Measurements from ENCODE around the gene DHRS2. TPM values are rescaled to one million over a fixed set of nuclear protein-coding genes. Genes with fewer than 3 reads are reported as not detected.

The DHRS2 gene
- total RNA-seq, 3 donors from 2014 or later: 4.6 to 9.4 TPM; not detected in 1

DNA sequence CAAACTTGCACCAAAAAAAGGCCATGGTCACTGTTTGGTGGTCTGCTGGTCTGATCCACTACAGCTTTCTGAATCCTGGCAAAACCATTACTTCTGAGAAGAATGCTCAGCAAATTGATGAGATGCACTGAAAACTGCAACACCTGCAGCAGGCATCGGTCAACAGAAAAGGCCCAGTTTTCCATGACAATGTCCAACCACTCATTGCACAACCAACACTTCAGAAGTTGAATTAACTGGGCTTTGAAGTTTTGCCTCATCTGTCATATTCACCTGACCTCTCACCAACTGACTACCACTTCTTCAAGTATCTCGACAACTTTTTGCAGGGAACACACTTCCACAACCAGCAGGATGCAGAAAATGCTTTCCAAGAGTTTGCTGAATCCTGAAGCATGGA lies 7.0 kb upstream of the DHRS2 start:
- H3K27ac ChIP-seq: no peak overlapping the region
- no peaks in the 10 kb centered on the region for H3K27me3 ChIP-seq
- H3K4me3 ChIP-seq: no peak overlapping the region
- TF ChIP-seq POLR2A (IDR thresholded peaks at IDR 0.05): no peak
- TF ChIP-seq, protein P1, sequence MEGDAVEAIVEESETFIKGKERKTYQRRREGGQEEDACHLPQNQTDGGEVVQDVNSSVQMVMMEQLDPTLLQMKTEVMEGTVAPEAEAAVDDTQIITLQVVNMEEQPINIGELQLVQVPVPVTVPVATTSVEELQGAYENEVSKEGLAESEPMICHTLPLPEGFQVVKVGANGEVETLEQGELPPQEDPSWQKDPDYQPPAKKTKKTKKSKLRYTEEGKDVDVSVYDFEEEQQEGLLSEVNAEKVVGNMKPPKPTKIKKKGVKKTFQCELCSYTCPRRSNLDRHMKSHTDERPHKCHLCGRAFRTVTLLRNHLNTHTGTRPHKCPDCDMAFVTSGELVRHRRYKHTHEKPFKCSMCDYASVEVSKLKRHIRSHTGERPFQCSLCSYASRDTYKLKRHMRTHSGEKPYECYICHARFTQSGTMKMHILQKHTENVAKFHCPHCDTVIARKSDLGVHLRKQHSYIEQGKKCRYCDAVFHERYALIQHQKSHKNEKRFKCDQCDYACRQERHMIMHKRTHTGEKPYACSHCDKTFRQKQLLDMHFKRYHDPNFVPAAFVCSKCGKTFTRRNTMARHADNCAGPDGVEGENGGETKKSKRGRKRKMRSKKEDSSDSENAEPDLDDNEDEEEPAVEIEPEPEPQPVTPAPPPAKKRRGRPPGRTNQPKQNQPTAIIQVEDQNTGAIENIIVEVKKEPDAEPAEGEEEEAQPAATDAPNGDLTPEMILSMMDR (IDR thresholded peaks at IDR 0.05): no peak
- no peak for TF ChIP-seq POLR2AphosphoS5 (IDR thresholded peaks at IDR 0.05)
- H3K4me1 ChIP-seq: no peaks in the 10 kb centered on the region
- intact Hi-C loops (cut with DNase I; ENCODE audit: low total_unique reads): no loop called here
- no peaks in the 10 kb centered on the region for H3K36me3 ChIP-seq
- no peak for DNase-seq (ENCODE audit: low spot score in 2 of 2)
- peaks cover 0 to 5% of the 10 kb centered on the region in 2 donors for H3K9me3 ChIP-seq

DNA sequence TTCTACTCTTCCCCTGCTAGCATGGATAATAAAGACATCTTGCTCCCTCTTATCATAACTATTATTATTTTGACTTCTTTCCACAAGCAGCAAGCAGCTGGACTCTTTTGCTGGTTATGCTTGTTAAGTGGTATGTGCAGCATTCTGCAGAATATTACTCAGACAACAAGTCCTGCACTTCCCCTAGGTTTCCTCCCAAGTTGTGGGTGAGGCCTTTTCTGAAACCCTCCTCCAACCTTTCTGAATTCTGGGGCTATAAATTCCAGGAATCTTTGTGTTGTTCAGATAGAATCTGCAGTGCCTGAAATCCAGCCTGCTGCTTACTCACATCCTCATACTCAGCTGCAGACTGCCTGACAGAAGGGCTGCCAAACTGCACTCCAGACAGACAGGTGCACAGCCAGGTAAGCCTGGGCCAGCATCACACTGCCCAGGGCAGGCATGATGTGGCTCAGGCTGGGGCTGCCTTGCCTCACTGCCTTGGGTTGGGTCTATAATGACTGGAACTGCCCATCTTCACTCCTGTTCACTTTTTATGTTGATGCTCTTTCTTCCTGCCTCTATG lies 6.2 kb upstream of the DHRS2 start:
- Histone ChIP-seq H3K36me3 (no peaks in the 10 kb centered on the region), H3K4me3 (no peak overlapping the region), H3K4me1 (no peaks in the 10 kb centered on the region), H3K9me3 (peaks cover 0 to 3% of the 10 kb centered on the region in 2 donors), H3K27ac (no peak overlapping the region), H3K27me3 (no peaks in the 10 kb centered on the region)
- TF ChIP-seq, protein P1 (IDR thresholded peaks at IDR 0.05): no peak
- TF ChIP-seq POLR2A (IDR thresholded peaks at IDR 0.05) (no peak), POLR2AphosphoS5 (IDR thresholded peaks at IDR 0.05) (no peak)
- no peak for DNase-seq (ENCODE audit: low spot score in 2 of 2)
- intact Hi-C loops (cut with DNase I; ENCODE audit: low total_unique reads): no loop called here

DNA sequence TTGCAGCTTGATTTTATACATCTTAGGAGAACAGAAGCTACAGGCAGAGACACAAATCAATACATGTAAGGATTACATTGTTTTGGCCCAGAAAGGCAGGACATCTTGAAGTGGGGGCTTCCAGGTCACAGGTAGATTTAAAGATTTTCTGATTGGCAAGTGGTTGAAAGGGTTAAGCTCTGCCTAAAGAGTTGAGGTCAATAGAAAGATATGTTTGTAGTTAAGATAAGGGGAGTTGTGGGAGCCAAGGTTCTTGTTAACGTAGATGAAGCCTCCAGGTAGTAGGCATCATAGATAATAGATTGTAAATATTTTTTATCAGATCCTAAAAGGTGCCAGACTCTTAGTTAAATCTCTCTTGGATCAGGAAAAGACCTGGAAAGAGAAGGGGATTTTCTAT lies 5.5 kb upstream of the DHRS2 start:
- no peaks in the 10 kb centered on the region for H3K36me3 ChIP-seq
- TF ChIP-seq, protein P1 (IDR thresholded peaks at IDR 0.05): no peak
- TF ChIP-seq POLR2A (IDR thresholded peaks at IDR 0.05): no peak
- TF ChIP-seq POLR2AphosphoS5 (IDR thresholded peaks at IDR 0.05): no peak
- no peak overlapping the region for H3K27ac ChIP-seq
- no peaks in the 10 kb centered on the region for H3K27me3 ChIP-seq
- no peaks in the 10 kb centered on the region for H3K9me3 ChIP-seq
- no peak for DNase-seq (ENCODE audit: low spot score in 2 of 2)
- no peaks in the 10 kb centered on the region for H3K4me1 ChIP-seq
- intact Hi-C loops (cut with DNase I; ENCODE audit: low total_unique reads): no loop called here
- no peak overlapping the region for H3K4me3 ChIP-seq

DNA sequence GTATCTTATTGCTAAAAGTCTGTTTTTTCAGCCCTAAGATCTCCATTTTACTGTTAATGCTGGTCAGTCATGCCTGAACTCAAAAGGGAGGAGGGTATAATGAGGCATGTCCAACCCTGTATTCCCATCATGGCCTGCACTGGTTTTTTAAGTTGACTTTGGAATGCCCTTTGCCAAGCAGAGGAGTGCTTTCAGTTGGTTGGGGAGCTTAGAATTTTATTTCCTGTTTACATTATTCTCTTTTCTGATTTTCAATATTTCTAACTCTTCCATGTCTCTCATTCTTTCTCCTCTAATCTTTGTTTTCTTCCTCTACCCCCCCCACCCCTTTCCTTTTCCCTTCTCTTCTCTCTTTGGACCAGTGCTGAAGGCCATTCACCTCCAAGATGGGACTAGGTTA lies 4.9 kb upstream of the DHRS2 start:
- DNase-seq (ENCODE audit: low spot score in 2 of 2): no peak
- Histone ChIP-seq H3K27ac (peak overlapping the region in 1 of 2 donors; percentile 40), H3K4me1 (no peaks in the 10 kb centered on the region), H3K9me3 (no peaks in the 10 kb centered on the region), H3K4me3 (no peak overlapping the region), H3K36me3 (no peaks in the 10 kb centered on the region), H3K27me3 (no peaks in the 10 kb centered on the region)
- intact Hi-C loops (cut with DNase I; ENCODE audit: low total_unique reads): no loop called here
- TF ChIP-seq, protein P1 (IDR thresholded peaks at IDR 0.05): no peak
- TF ChIP-seq POLR2AphosphoS5 (IDR thresholded peaks at IDR 0.05): no peak
- TF ChIP-seq POLR2A (IDR thresholded peaks at IDR 0.05): no peak

DNA sequence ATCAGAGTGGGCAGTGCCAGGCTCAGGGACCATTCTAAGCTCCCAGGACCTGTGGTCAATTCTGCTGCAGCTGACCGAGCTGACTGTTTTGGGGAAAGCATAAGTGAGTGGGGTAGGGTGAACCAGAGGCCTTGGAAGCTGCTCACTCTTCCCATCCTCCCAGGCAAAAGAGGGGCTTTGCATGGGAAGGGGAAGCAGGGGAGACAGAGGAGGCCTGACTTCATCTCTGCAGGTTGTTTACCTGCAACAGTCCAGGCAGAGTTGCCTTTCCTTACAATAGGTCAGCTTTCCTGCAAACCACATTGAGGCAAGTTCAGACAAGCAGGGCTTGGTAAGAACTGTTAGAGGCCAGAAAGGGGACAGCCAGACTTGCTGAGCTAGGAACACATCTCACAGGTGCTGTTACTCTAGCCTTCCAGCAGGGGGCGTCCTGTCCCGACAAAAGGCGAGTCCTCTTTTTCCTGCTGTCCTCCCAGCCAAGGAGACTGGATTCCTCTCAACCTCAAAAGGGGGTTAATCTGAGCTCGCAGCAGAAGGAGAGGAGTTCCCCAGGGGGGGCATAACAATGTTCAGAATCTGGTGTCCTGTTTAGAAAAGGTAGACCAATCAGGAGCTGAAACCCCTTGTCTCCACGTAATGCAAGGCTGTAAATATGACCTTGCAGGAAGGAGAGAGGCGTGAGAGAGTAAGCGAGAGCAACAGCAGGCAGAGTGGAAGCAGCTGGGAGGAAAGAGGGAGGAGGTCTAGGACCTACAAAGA lies 4.3 kb upstream of the DHRS2 start:
- DNase-seq (ENCODE audit: low spot score in 2 of 2): peak; percentile 53 to 86
- H3K4me1 ChIP-seq: no peaks in the 10 kb centered on the region
- H3K27ac ChIP-seq: peak overlapping the region in 1 of 2 donors; percentile 40
- TF ChIP-seq POLR2A (IDR thresholded peaks at IDR 0.05) (no peak), POLR2AphosphoS5 (IDR thresholded peaks at IDR 0.05) (no peak)
- TF ChIP-seq, protein P1 (IDR thresholded peaks at IDR 0.05): peak; percentile 78 to 92 (median 89)
- no peaks in the 10 kb centered on the region for H3K27me3 ChIP-seq
- H3K36me3 ChIP-seq: no peaks in the 10 kb centered on the region
- intact Hi-C loops (cut with DNase I; ENCODE audit: low total_unique reads): no loop called here
- no peak overlapping the region for H3K4me3 ChIP-seq
- H3K9me3 ChIP-seq: no peaks in the 10 kb centered on the region
